Activated CD4-positive, CD25-positive, alpha-beta regulatory T cell (primary cell): ENCODE data around the gene RPH3AL.
"Not testable (repeated sequence)": the region's sequence is repeated elsewhere in the genome, so short reads cannot be mapped to it uniquely, and the experiment has no call there.

Experiments
- DNase-seq, 4 experiments: peaks; one replicate each; lab custom pipeline; 2025; lab: John Stamatoyannopoulos, UW

The RPH3AL gene

GRCh38 chr17:282000-282911 is 70.4 kb downstream of the RPH3AL start:
- DNase-seq = no peak

GRCh38 chr17:281365-281999 is 71.1 kb downstream of the RPH3AL start:
- DNase-seq = no peak

GRCh38 chr17:280901-281300 is 71.7 kb downstream of the RPH3AL start:
- no peak for DNase-seq

- DNase-seq = no peak
Observed at GRCh38 chr17:280216-280615, 72.4 kb downstream of the RPH3AL start.

- no peak for DNase-seq
Observed at GRCh38 chr17:279776-280175, 72.8 kb downstream of the RPH3AL start.

GRCh38 chr17:279331-279730 is 73.3 kb downstream of the RPH3AL start:
- DNase-seq = no peak

GRCh38 chr17:278676-279059 is 73.9 kb downstream of the RPH3AL start:
- no peak for DNase-seq

GRCh38 chr17:278055-278675 is 74.4 kb downstream of the RPH3AL start:
- DNase-seq = no peak

- no peak for DNase-seq
Observed at GRCh38 chr17:274902-275301, 77.7 kb downstream of the RPH3AL start.

- DNase-seq = no peak
Observed at GRCh38 chr17:273981-274832, 78.4 kb downstream of the RPH3AL start.

- not testable (repeated sequence) for DNase-seq
Observed at GRCh38 chr17:272856-273255, 79.8 kb downstream of the RPH3AL start.

- not testable (repeated sequence) for DNase-seq
Observed at GRCh38 chr17:271928-272623, 80.5 kb downstream of the RPH3AL start.

GRCh38 chr17:269616-270514 is 82.7 kb downstream of the RPH3AL start:
- DNase-seq = no peak

- DNase-seq = no peak
Observed at GRCh38 chr17:266701-267667, 85.6 kb downstream of the RPH3AL start.

GRCh38 chr17:266219-266618 is 86.4 kb downstream of the RPH3AL start:
- no peak for DNase-seq

- no peak for DNase-seq
Observed at GRCh38 chr17:265718-266117, 86.9 kb downstream of the RPH3AL start.

GRCh38 chr17:263773-264172 is 88.8 kb downstream of the RPH3AL start:
- DNase-seq = no peak

GRCh38 chr17:263271-263670 is 89.3 kb downstream of the RPH3AL start:
- no peak for DNase-seq

GRCh38 chr17:261635-262034 is 91.0 kb downstream of the RPH3AL start:
- DNase-seq = no peak
